ENCODE results near the gene ARHGAP18. TPM values are rescaled to one million over a fixed set of nuclear protein-coding genes. Genes with fewer than 3 reads are reported as not detected.
A peak's percentile ranks its signal among the peaks of the same experiment; 100 is the strongest.

The ARHGAP18 gene
- total and polyA plus RNA-seq, 2 of the 13 experiments (the other 11 are each of a cell fraction or from before 2014, with no cell fraction given) = 58.2 to 115 TPM

DNA sequence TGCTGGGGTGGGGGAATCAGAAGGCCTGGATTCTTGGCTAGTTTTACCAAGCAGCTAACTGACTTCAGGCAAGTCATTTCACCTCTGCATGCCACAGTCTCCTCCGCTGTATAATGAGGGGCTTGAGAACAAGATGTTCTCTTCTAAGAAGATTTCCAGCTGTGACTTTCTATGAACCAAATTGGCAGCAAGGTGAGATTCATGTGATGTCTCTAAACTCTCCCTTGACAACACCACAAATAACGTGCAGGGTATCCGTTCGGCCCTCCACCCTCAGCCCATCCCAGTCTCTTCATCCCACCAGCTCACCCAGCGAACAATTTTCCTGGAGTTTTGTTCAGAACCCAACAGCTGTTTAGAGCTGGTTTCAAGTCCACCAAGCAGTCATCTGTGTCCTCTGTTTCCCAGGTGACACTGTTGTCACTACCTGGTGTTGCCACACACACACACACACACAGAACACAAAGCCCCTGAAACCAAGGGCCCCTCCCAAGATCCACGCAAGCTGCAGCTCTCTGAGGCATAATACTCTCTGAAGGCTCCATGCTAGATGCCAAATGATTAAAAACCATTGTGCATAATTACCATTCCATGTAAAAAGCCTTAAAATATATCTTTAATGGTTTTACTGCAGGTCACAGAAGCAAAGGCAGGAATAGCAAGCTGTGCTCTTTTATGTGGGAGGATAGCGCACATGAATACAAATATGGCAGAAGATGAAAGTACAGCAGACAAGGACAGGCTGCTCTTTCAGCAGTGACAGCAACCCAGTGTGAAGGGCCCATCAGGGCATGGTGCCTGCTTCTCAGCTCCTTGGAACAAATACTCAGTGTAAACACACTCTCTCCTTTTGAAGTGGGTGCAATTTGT is 48.2 kb downstream of the ARHGAP18 start (continued):
- peak; percentile 71; the same call in 1 of the 2 replicates for TF ChIP-seq EHMT2 (IDR thresholded peaks at IDR 0.05; ENCODE audit: borderline replicate concordance, low read depth, low read length)
- no peak for TF ChIP-seq ZMYM3 (CRISPR knock-in tag; IDR thresholded peaks at IDR 0.05)
- no peak for TF ChIP-seq REL (CRISPR knock-in tag; conservative IDR thresholded peaks at IDR 0.05)
- TF ChIP-seq MZF1 (CRISPR knock-in tag; IDR thresholded peaks at IDR 0.05; ENCODE audit: borderline replicate concordance) = no peak
- TF ChIP-seq, protein P1, sequence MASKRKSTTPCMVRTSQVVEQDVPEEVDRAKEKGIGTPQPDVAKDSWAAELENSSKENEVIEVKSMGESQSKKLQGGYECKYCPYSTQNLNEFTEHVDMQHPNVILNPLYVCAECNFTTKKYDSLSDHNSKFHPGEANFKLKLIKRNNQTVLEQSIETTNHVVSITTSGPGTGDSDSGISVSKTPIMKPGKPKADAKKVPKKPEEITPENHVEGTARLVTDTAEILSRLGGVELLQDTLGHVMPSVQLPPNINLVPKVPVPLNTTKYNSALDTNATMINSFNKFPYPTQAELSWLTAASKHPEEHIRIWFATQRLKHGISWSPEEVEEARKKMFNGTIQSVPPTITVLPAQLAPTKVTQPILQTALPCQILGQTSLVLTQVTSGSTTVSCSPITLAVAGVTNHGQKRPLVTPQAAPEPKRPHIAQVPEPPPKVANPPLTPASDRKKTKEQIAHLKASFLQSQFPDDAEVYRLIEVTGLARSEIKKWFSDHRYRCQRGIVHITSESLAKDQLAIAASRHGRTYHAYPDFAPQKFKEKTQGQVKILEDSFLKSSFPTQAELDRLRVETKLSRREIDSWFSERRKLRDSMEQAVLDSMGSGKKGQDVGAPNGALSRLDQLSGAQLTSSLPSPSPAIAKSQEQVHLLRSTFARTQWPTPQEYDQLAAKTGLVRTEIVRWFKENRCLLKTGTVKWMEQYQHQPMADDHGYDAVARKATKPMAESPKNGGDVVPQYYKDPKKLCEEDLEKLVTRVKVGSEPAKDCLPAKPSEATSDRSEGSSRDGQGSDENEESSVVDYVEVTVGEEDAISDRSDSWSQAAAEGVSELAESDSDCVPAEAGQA (IDR thresholded peaks at IDR 0.05; ENCODE audit: low read depth) = no peak
- TF ChIP-seq, protein P1 (CRISPR knock-in tag; IDR thresholded peaks at IDR 0.05; ENCODE audit: borderline replicate concordance) = no peak
- TF ChIP-seq, protein P2, sequence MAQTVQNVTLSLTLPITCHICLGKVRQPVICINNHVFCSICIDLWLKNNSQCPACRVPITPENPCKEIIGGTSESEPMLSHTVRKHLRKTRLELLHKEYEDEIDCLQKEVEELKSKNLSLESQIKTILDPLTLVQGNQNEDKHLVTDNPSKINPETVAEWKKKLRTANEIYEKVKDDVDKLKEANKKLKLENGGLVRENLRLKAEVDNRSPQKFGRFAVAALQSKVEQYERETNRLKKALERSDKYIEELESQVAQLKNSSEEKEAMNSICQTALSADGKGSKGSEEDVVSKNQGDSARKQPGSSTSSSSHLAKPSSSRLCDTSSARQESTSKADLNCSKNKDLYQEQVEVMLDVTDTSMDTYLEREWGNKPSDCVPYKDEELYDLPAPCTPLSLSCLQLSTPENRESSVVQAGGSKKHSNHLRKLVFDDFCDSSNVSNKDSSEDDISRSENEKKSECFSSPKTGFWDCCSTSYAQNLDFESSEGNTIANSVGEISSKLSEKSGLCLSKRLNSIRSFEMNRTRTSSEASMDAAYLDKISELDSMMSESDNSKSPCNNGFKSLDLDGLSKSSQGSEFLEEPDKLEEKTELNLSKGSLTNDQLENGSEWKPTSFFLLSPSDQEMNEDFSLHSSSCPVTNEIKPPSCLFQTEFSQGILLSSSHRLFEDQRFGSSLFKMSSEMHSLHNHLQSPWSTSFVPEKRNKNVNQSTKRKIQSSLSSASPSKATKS (CRISPR knock-in tag; IDR thresholded peaks at IDR 0.05) = no peak
- no peak for TF ChIP-seq SMC3 (IDR thresholded peaks at IDR 0.05; ENCODE audit: low read length)
- TF ChIP-seq ZNF761 (CRISPR knock-in tag; conservative IDR thresholded peaks at IDR 0.05) = no peak
- no peak for TF ChIP-seq ZSCAN12 (CRISPR knock-in tag; IDR thresholded peaks at IDR 0.05)
- no peak for TF ChIP-seq NR2F2 (IDR thresholded peaks at IDR 0.05; ENCODE audit: borderline replicate concordance, low read depth)
- no peak for TF ChIP-seq TCF12 (IDR thresholded peaks at IDR 0.05)
- no peak for TF ChIP-seq TCF12 (CRISPR knock-in tag; IDR thresholded peaks at IDR 0.05)
- TF ChIP-seq, protein P3, sequence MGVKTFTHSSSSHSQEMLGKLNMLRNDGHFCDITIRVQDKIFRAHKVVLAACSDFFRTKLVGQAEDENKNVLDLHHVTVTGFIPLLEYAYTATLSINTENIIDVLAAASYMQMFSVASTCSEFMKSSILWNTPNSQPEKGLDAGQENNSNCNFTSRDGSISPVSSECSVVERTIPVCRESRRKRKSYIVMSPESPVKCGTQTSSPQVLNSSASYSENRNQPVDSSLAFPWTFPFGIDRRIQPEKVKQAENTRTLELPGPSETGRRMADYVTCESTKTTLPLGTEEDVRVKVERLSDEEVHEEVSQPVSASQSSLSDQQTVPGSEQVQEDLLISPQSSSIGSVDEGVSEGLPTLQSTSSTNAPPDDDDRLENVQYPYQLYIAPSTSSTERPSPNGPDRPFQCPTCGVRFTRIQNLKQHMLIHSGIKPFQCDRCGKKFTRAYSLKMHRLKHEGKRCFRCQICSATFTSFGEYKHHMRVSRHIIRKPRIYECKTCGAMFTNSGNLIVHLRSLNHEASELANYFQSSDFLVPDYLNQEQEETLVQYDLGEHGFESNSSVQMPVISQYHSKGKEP (CRISPR knock-in tag; IDR thresholded peaks at IDR 0.05) = no peak
- TF ChIP-seq ZNF101 (CRISPR knock-in tag; IDR thresholded peaks at IDR 0.05; ENCODE audit: borderline replicate concordance, low read depth) = no peak
- TF ChIP-seq NFKBIZ (CRISPR knock-in tag; IDR thresholded peaks at IDR 0.05) = no peak
- TF ChIP-seq ATF7-NPFF (CRISPR knock-in tag; IDR thresholded peaks at IDR 0.05; ENCODE audit: low read depth) = no peak
- TF ChIP-seq ZNF674 (CRISPR knock-in tag; IDR thresholded peaks at IDR 0.05; ENCODE audit: low read depth) = no peak
- TF ChIP-seq ZNF337 (CRISPR knock-in tag; IDR thresholded peaks at IDR 0.05; ENCODE audit: borderline replicate concordance, low read depth) = no peak
- TF ChIP-seq ETV6 (CRISPR knock-in tag; conservative IDR thresholded peaks at IDR 0.05) = no peak
- no peak for TF ChIP-seq SP1 (IDR thresholded peaks at IDR 0.05)
- no peak for TF ChIP-seq SP1 (CRISPR knock-in tag; IDR thresholded peaks at IDR 0.05)
